ENCODE results near the gene HTT. TPM values are rescaled to one million over a fixed set of nuclear protein-coding genes. Genes with fewer than 3 reads are reported as not detected.

The HTT gene
- total RNA-seq, 1 experiment from 2014 or later = 18.4 TPM

GRCh38 chr4:3217771-3218170 lies 143.3 kb downstream of the HTT start:
- Histone ChIP-seq H3K36me3 (ENCODE audit: low read depth, low read length) (no peaks in the 10 kb centered on the region; the same call in 1 of the 2 replicates), H3K9me2 (replicated peaks; ENCODE audit: low read length) (no peaks in the 10 kb centered on the region), H3K4me1 (ENCODE audit: insufficient read depth, low read length) (no peaks in the 10 kb centered on the region), H3K9ac (ENCODE audit: low read length) (no peak overlapping the region), H3K79me2 (ENCODE audit: low read length) (no peaks in the 10 kb centered on the region), H3K27me3 (ENCODE audit: low read length) (no peaks in the 10 kb centered on the region), H3K9me3 (ENCODE audit: low read length) (no peaks in the 10 kb centered on the region), H2AFZ (ENCODE audit: low read length) (no peak overlapping the region), H3K27ac (ENCODE audit: low read length) (no peak overlapping the region), H3K4me3 (ENCODE audit: low read length) (no peak overlapping the region), H3K4me2 (ENCODE audit: low read length) (no peak overlapping the region), H3F3A (ENCODE audit: low read length, unreplicated experiment) (no peaks in the 10 kb centered on the region), H4K20me1 (ENCODE audit: low read length) (no peaks in the 10 kb centered on the region)
- ATAC-seq (no peak), DNase-seq (no peak)
- ChIA-PET POLR2A (ENCODE audit: unreplicated experiment) (no interaction called here), CTCF (no interaction called here)
- intact Hi-C loops (cut with micrococcal nuclease) = no loop called here
- TF ChIP-seq EZH2phosphoT487 (IDR thresholded peaks at IDR 0.05; ENCODE audit: borderline replicate concordance, low read length) (no peak), EZH2 (IDR thresholded peaks at IDR 0.05; ENCODE audit: low read length, unreplicated experiment) (no peak)
- TF ChIP-seq, protein P1, sequence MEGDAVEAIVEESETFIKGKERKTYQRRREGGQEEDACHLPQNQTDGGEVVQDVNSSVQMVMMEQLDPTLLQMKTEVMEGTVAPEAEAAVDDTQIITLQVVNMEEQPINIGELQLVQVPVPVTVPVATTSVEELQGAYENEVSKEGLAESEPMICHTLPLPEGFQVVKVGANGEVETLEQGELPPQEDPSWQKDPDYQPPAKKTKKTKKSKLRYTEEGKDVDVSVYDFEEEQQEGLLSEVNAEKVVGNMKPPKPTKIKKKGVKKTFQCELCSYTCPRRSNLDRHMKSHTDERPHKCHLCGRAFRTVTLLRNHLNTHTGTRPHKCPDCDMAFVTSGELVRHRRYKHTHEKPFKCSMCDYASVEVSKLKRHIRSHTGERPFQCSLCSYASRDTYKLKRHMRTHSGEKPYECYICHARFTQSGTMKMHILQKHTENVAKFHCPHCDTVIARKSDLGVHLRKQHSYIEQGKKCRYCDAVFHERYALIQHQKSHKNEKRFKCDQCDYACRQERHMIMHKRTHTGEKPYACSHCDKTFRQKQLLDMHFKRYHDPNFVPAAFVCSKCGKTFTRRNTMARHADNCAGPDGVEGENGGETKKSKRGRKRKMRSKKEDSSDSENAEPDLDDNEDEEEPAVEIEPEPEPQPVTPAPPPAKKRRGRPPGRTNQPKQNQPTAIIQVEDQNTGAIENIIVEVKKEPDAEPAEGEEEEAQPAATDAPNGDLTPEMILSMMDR (conservative IDR thresholded peaks at IDR 0.05; ENCODE audit: low read depth, low read length) = no peak
- BruUV-seq (replicated peaks) = no TSS peak

DNA sequence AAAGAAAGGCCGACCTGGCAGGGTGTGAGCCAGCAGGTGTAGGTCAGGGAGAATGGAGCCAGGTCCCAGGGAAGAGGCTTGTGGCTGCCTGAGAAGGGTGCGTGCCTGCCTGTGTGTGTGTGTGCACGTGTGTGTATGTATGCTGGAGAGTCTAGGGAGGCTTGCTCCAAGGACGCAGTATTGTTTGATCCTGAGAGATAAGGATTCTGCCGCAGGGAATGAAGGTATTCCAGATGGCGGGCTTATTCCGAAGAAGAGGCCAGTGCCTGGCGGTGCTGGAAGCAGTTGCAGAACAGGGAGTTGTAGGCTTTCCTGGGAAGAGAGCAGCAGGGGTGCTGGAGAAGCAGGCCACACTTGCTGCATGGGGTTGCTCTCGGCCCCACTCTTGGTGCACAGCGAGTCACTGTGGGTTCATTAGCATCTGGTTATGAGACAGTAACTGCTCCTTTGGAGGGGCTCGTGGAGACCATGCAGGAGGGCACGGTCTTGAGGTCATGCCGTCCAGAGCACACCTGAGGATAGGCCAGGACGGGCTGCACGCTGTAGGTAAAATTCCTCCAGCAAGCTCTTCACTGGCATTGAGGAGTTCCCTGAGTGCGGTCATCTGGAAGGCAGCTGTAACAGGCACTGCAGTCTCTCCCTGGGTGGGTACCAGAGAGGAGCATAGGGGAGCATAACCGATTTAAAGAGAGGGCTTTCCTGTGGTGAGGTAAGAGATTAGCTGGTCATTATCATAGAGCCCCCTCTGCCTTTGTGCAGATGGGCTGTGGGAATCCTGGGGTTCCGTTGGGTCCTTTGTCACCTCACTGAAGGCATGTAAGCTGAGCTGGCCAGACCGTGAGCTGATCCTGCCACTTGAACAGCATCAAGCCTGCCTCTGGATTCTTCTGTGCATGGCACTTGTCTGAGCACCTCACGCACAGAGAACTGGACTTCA lies 144.6 kb downstream of the HTT start:
- ChIA-PET POLR2A (ENCODE audit: unreplicated experiment) (no interaction called here), CTCF (no interaction called here)
- no peak for DNase-seq
- no peaks in the 10 kb centered on the region for H3K9me2 ChIP-seq (replicated peaks; ENCODE audit: low read length)
- H3K4me3 ChIP-seq (ENCODE audit: low read length) = no peak overlapping the region
- H4K20me1 ChIP-seq (ENCODE audit: low read length) = no peaks in the 10 kb centered on the region
- no peak overlapping the region for H2AFZ ChIP-seq (ENCODE audit: low read length)
- H3K79me2 ChIP-seq (ENCODE audit: low read length) = no peaks in the 10 kb centered on the region
- H3K4me1 ChIP-seq (ENCODE audit: insufficient read depth, low read length) = no peaks in the 10 kb centered on the region
- H3K36me3 ChIP-seq (ENCODE audit: low read depth, low read length) = no peaks in the 10 kb centered on the region; the same call in 1 of the 2 replicates
- H3K27me3 ChIP-seq (ENCODE audit: low read length) = no peaks in the 10 kb centered on the region
- H3K27ac ChIP-seq (ENCODE audit: low read length) = no peak overlapping the region
- no peak for TF ChIP-seq EZH2phosphoT487 (IDR thresholded peaks at IDR 0.05; ENCODE audit: borderline replicate concordance, low read length)
- TF ChIP-seq, protein P1 (conservative IDR thresholded peaks at IDR 0.05; ENCODE audit: low read depth, low read length) = no peak
- TF ChIP-seq EZH2 (IDR thresholded peaks at IDR 0.05; ENCODE audit: low read length, unreplicated experiment) = no peak
- H3K4me2 ChIP-seq (ENCODE audit: low read length) = no peak overlapping the region
- H3K9me3 ChIP-seq (ENCODE audit: low read length) = no peaks in the 10 kb centered on the region
- no peaks in the 10 kb centered on the region for H3F3A ChIP-seq (ENCODE audit: low read length, unreplicated experiment)
- no TSS peak for BruUV-seq (replicated peaks)
- ATAC-seq = no peak
- intact Hi-C loops (cut with micrococcal nuclease) = no loop called here
- H3K9ac ChIP-seq (ENCODE audit: low read length) = no peak overlapping the region
